HEK293T (cell line): ENCODE measurements around the gene NR1H4.

Source experiments
- ARNT ChIP-seq: fragments of 450-650 bp; IDR thresholded peaks from 2 replicates; pipeline ENCODE4 v1.6.1; 2017; ENCODE audit warnings: mild to moderate bottlenecking
- BHLHE40 ChIP-seq: fragments of 450-650 bp; IDR thresholded peaks from 2 replicates; pipeline ENCODE4 v1.6.1; 2016; ENCODE audit warnings: mild to moderate bottlenecking, moderate library complexity, borderline replicate concordance
- CTBP1 ChIP-seq: fragments of 450-650 bp; IDR thresholded peaks from 2 replicates; pipeline ENCODE4 v1.6.1; 2016; ENCODE audit warnings: borderline replicate concordance
- FOXK2 ChIP-seq: fragments of 450-650 bp; IDR thresholded peaks from 2 replicates; pipeline ENCODE4 v1.6.1; 2016; ENCODE audit warnings: mild to moderate bottlenecking
- FOXM1 ChIP-seq: fragments of 450-650 bp; IDR thresholded peaks from 2 replicates; pipeline ENCODE4 v1.6.1; 2017; ENCODE audit warnings: mild to moderate bottlenecking, borderline replicate concordance
- NFRKB ChIP-seq: fragments of 450-650 bp; IDR thresholded peaks from 2 replicates; pipeline ENCODE4 v1.6.1; 2016; ENCODE audit warnings: mild to moderate bottlenecking, moderate library complexity
- SP1 ChIP-seq: fragments of 450-650 bp; IDR thresholded peaks from 2 replicates; pipeline ENCODE4 v1.6.1; 2017
- TARDBP ChIP-seq: fragments of 450-650 bp; IDR thresholded peaks from 2 replicates; pipeline ENCODE4 v1.6.1; 2016
- ZNF384 ChIP-seq: fragments of 450-650 bp; IDR thresholded peaks from 2 replicates; pipeline ENCODE4 v1.6.1; 2016
- TF ChIP-seq, protein P1 (sequence below): fragments of 450-650 bp; IDR thresholded peaks from 2 replicates; pipeline ENCODE4 v1.6.1; 2016

DNA sequence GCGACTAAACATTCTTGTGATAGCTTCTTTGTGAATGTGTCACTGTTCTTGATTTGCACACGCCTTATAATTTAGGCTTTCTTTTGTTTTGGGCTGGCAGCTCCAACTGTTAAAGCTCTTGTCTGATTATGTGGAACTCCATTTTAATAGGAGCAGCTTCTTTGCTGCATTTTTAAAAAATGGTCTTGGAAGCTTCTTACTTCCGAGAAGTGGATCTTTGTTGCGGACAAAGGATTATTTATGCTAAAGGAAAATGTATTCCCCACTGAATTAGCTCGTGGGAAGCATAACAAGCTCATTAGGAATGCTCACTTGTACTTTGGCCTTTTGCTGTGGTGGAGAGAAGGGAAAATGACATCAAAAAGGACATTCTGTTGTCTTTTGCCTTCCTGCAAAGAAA lies 119.8 kb downstream of the NR1H4 start:
- TF ChIP-seq FOXK2: no peak
- TF ChIP-seq BHLHE40: no peak
- TF ChIP-seq TARDBP: no peak
- TF ChIP-seq SP1: no peak
- no peak for TF ChIP-seq FOXM1
- no peak for TF ChIP-seq ARNT
- TF ChIP-seq NFRKB: no peak
- no peak for TF ChIP-seq CTBP1
- TF ChIP-seq ZNF384: no peak
- TF ChIP-seq, protein P1, sequence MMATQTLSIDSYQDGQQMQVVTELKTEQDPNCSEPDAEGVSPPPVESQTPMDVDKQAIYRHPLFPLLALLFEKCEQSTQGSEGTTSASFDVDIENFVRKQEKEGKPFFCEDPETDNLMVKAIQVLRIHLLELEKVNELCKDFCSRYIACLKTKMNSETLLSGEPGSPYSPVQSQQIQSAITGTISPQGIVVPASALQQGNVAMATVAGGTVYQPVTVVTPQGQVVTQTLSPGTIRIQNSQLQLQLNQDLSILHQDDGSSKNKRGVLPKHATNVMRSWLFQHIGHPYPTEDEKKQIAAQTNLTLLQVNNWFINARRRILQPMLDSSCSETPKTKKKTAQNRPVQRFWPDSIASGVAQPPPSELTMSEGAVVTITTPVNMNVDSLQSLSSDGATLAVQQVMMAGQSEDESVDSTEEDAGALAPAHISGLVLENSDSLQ: no peak
